GM23338 (cell line): ENCODE measurements around the gene MYL6. TPM values are rescaled to one million over a fixed set of nuclear protein-coding genes. Genes with fewer than 3 reads are reported as not detected.

Experiments
- ATAC-seq: fragments of 200-7000 bp; cut with Tn5 transposase; 3 replicates; pipeline ENCODE4 v1.9.1; 2020
- DNase-seq: peaks from one replicate; pipeline ENCODE4 v3.0.0-alpha.2; 2015; ENCODE audit warnings: low spot score
- H2AFZ ChIP-seq: fragments of 200-600 bp; sonication (generic); 2 replicates; pipeline ENCODE4 v1.8.0; 2016; ENCODE audit warnings: antibody characterized with exemption, mild to moderate bottlenecking, moderate library complexity
- H3F3A ChIP-seq: fragments of 200-600 bp; sonication (generic); replicated peaks from 2 replicates; pipeline ENCODE4 v1.8.0; 2017; ENCODE audit warnings: antibody characterized with exemption, mixed run types, low read depth
- H3K27ac ChIP-seq: fragments of 200-600 bp; sonication (generic); 2 replicates; pipeline ENCODE4 v1.6.1; 2016; ENCODE audit warnings: low read depth
- H3K27me3 ChIP-seq: fragments of 200-600 bp; sonication (generic); 2 replicates; pipeline ENCODE4 v1.8.0; 2016; ENCODE audit warnings: mild to moderate bottlenecking, mixed run types, moderate library complexity; ENCODE audit not compliant: insufficient read depth
- H3K36me3 ChIP-seq: fragments of 200-600 bp; sonication (generic); 2 replicates; pipeline ENCODE4 v1.8.0; 2016; ENCODE audit warnings: mild to moderate bottlenecking; ENCODE audit not compliant: insufficient read depth
- H3K4me1 ChIP-seq: fragments of 200-600 bp; sonication (generic); 2 replicates; pipeline ENCODE4 v1.8.0; 2016; ENCODE audit warnings: mild to moderate bottlenecking, moderate library complexity; ENCODE audit not compliant: insufficient read depth
- H3K4me2 ChIP-seq: fragments of 200-600 bp; sonication (generic); 2 replicates; pipeline ENCODE4 v1.7.1; 2017; ENCODE audit warnings: mixed run types
- H3K4me3 ChIP-seq: fragments of 200-600 bp; sonication (generic); 2 replicates; pipeline ENCODE4 v1.6.1; 2016; ENCODE audit warnings: mixed run types
- H3K79me2 ChIP-seq: fragments of 200-600 bp; sonication (generic); replicated peaks from 2 replicates; pipeline ENCODE4 v1.8.0; 2017; ENCODE audit warnings: mild to moderate bottlenecking; ENCODE audit not compliant: insufficient read depth
- H3K9me2 ChIP-seq: fragments of 200-600 bp; sonication (generic); 2 replicates; pipeline ENCODE4 v1.8.0; 2017; ENCODE audit not compliant: insufficient read depth
- H4K20me1 ChIP-seq: fragments of 200-600 bp; sonication (generic); replicated peaks from 2 replicates; pipeline ENCODE4 v1.8.0; 2017; ENCODE audit warnings: mild to moderate bottlenecking; ENCODE audit not compliant: insufficient read depth
- H3K27ac Mint-ChIP-seq: 2 replicates; pipeline ENCODE4 v1.8.0; 2020; ENCODE audit warnings: inconsistent platforms, mild to moderate bottlenecking, moderate library complexity, mixed read lengths
- H3K27me3 Mint-ChIP-seq: 3 replicates; pipeline ENCODE4 v1.8.0; 2022; ENCODE audit warnings: low read depth, mild to moderate bottlenecking, moderate library complexity, mixed read lengths, inconsistent platforms; ENCODE audit not compliant: insufficient read depth, poor library complexity
- H3K36me3 Mint-ChIP-seq: 3 replicates; pipeline ENCODE4 v1.8.0; 2021; ENCODE audit warnings: low read depth, mild to moderate bottlenecking, inconsistent platforms, moderate library complexity, mixed read lengths
- H3K4me1 Mint-ChIP-seq: 3 replicates; pipeline ENCODE4 v1.8.0; 2020; ENCODE audit warnings: mild to moderate bottlenecking, inconsistent platforms, mixed read lengths
- H3K4me3 Mint-ChIP-seq: 3 replicates; pipeline ENCODE4 v1.8.0; 2021; ENCODE audit warnings: moderate library complexity, mild to moderate bottlenecking, inconsistent platforms, mixed read lengths
- H3K9me3 Mint-ChIP-seq: 3 replicates; pipeline ENCODE4 v1.8.0; 2020; ENCODE audit warnings: moderate library complexity, mild to moderate bottlenecking, inconsistent platforms, mixed read lengths
- ETS1 ChIP-seq: IDR thresholded peaks from 2 replicates; pipeline ENCODE4 v1.6.1; 2016; ENCODE audit warnings: antibody characterized with exemption
- EZH2 ChIP-seq: fragments of 200-600 bp; sonication (generic); IDR thresholded peaks from one replicate; pipeline ENCODE4 v1.8.0; 2017; ENCODE audit warnings: antibody characterized with exemption, mild to moderate bottlenecking, low read depth; ENCODE audit not compliant: unreplicated experiment
- JUNB ChIP-seq: IDR thresholded peaks from one replicate; pipeline ENCODE4 v1.6.1; 2016; ENCODE audit warnings: antibody characterized with exemption; ENCODE audit not compliant: unreplicated experiment
- NANOG ChIP-seq: IDR thresholded peaks from 2 replicates; pipeline ENCODE4 v1.6.1; 2016; ENCODE audit warnings: antibody characterized with exemption, borderline replicate concordance
- REST ChIP-seq: IDR thresholded peaks from one replicate; pipeline ENCODE4 v1.6.1; 2018; ENCODE audit warnings: antibody characterized with exemption; ENCODE audit not compliant: unreplicated experiment
- STAT1 ChIP-seq: IDR thresholded peaks from one replicate; pipeline ENCODE4 v1.6.1; 2016; ENCODE audit warnings: antibody characterized with exemption; ENCODE audit not compliant: unreplicated experiment
- ZNF331 ChIP-seq: fragments of 250-450 bp; sonication (Bioruptor Pico); IDR thresholded peaks from 2 replicates; pipeline ENCODE4 v1.5.0; 2020; ENCODE audit warnings: low read depth, mild to moderate bottlenecking, moderate library complexity
- ZNF462 ChIP-seq: fragments of 250-450 bp; sonication (Bioruptor Pico); IDR thresholded peaks from 2 replicates; pipeline ENCODE4 v1.5.0; 2020; ENCODE audit warnings: mild to moderate bottlenecking, moderate library complexity
- polyA plus RNA-seq: library from polyadenylated mRNA; unstranded; fragments of >200 nt; fragmentation: Nextera tagmentation; extraction: Ambion mirVana; gene quantifications from 2 replicates; pipeline ENCODE4 v1.2.1, GENCODE V29; 2016
- total RNA-seq: library from RNA; depleted of rRNA; stranded (reverse); fragments of >200 nt; shearing (Covaris generic); gene quantifications from 2 replicates; pipeline ENCODE4 v1.2.3, GENCODE V29; 2014

Gene MYL6
- total and polyA plus RNA-seq, 2 experiments from 2014 or later: 1,092 to 1,545 TPM

GRCh38 chr12:56154246-56154771 lies 3.9 kb upstream of the MYL6 start:
- TF ChIP-seq JUNB (no peak), STAT1 (no peak), NANOG (no peak), EZH2 (no peak), ETS1 (no peak), REST (no peak), ZNF331 (CRISPR knock-in tag) (no peak)
- no peak for ATAC-seq
- no peak for DNase-seq

GRCh38 chr12:56154818-56155217 lies 3.3 kb upstream of the MYL6 start:
- no peaks in the 10 kb centered on the region for H3K9me2 ChIP-seq
- ATAC-seq: no peak
- peaks cover 34% of the 10 kb centered on the region for H3K27me3 Mint-ChIP-seq
- no peak for DNase-seq
- peaks cover 28% of the 10 kb centered on the region for H3K4me1 ChIP-seq
- peaks cover 6% of the 10 kb centered on the region; the same call in 1 of the 2 replicates for H3K36me3 ChIP-seq
- H3K4me1 Mint-ChIP-seq: peaks cover 35% of the 10 kb centered on the region
- no peak overlapping the region for H3K27ac Mint-ChIP-seq
- peaks cover 29% of the 10 kb centered on the region for H3K79me2 ChIP-seq
- H3K4me3 Mint-ChIP-seq: peak overlapping the region; percentile 34; the same call in 1 of the 3 replicates
- H3F3A ChIP-seq: peaks cover 31% of the 10 kb centered on the region
- no peak overlapping the region for H3K27ac ChIP-seq
- H3K4me2 ChIP-seq: no peak overlapping the region
- H3K36me3 Mint-ChIP-seq: peaks cover 37% of the 10 kb centered on the region
- H3K4me3 ChIP-seq: no peak overlapping the region
- H3K9me3 Mint-ChIP-seq: no peaks in the 10 kb centered on the region; the same call in none of the 3 replicates
- H2AFZ ChIP-seq: no peak overlapping the region
- H4K20me1 ChIP-seq: no peaks in the 10 kb centered on the region; the same call in 1 of the 2 replicates
- no peaks in the 10 kb centered on the region for H3K27me3 ChIP-seq
- TF ChIP-seq ZNF462 (CRISPR knock-in tag): no peak
- no peak for TF ChIP-seq JUNB

More at GRCh38 chr12:56154246-56154771, 3.9 kb upstream of the MYL6 start:
- H3K79me2 ChIP-seq: peaks cover 24% of the 10 kb centered on the region
- Mint-ChIP-seq H3K4me3 (peak overlapping the region; percentile 96; the same call in 1 of the 3 replicates), H3K36me3 (peaks cover 35% of the 10 kb centered on the region), H3K27ac (no peak overlapping the region), H3K4me1 (peaks cover 30% of the 10 kb centered on the region), H3K27me3 (peaks cover 29% of the 10 kb centered on the region), H3K9me3 (no peaks in the 10 kb centered on the region; the same call in none of the 3 replicates)
- H3K27me3 ChIP-seq: no peaks in the 10 kb centered on the region
- peaks cover 23% of the 10 kb centered on the region for H3K4me1 ChIP-seq
- no peak overlapping the region for H3K4me3 ChIP-seq
- no peak overlapping the region for H2AFZ ChIP-seq
- H3K9me2 ChIP-seq: no peaks in the 10 kb centered on the region
- 0 out of 2 replicates have a peak, but pooled peaks cover 2% of the 10 kb centered on the region for H3K36me3 ChIP-seq
- no peaks in the 10 kb centered on the region; the same call in 1 of the 2 replicates for H4K20me1 ChIP-seq
- no peak overlapping the region for H3K27ac ChIP-seq
- no peak overlapping the region for H3K4me2 ChIP-seq
- peaks cover 26% of the 10 kb centered on the region for H3F3A ChIP-seq
